Skeletal muscle satellite cell (primary cell): Measurements from ENCODE around the gene GMNN.
"Not testable (repeated sequence)": the region's sequence is repeated elsewhere in the genome, so short reads cannot be mapped to it uniquely, and the experiment has no call there.

ENCODE experiments used
- H3K27me3 ChIP-seq: 2 replicates; pipeline ENCODE4 v1.7.0; 2013; ENCODE audit warnings: low read length; ENCODE audit not compliant: control insufficient read depth, insufficient read depth
- H3K36me3 ChIP-seq: 2 replicates; pipeline ENCODE4 v1.7.0; 2013; ENCODE audit warnings: mild to moderate bottlenecking, control low read depth, low read length; ENCODE audit not compliant: insufficient read depth
- H3K4me1 ChIP-seq: 2 replicates; pipeline ENCODE4 v1.7.0; 2013; ENCODE audit warnings: low read length; ENCODE audit not compliant: control insufficient read depth, insufficient read depth
- H3K4me2 ChIP-seq: 2 replicates; pipeline ENCODE4 v1.7.0; 2013; ENCODE audit warnings: mild to moderate bottlenecking, low read length
- H3K4me3 ChIP-seq: 2 replicates; pipeline ENCODE4 v1.7.0; 2013; ENCODE audit warnings: low read length
- H3K9ac ChIP-seq: 2 replicates; pipeline ENCODE4 v1.7.0; 2013; ENCODE audit warnings: mild to moderate bottlenecking, low read depth, low read length, moderate library complexity
- H3K9me3 ChIP-seq: replicated peaks from 2 replicates; pipeline ENCODE4 v1.7.0; 2013; ENCODE audit warnings: mild to moderate bottlenecking, control low read depth, low read length

The GMNN gene

GRCh38 chr6:24763578-24763977 lies 11.2 kb upstream of the GMNN start:
- no peak overlapping the region for H3K9ac ChIP-seq
- H3K9me3 ChIP-seq, result no peaks in the 10 kb centered on the region
- no peak overlapping the region for H3K4me3 ChIP-seq
- H3K36me3 ChIP-seq, result no peaks in the 10 kb centered on the region
- no peaks in the 10 kb centered on the region for H3K27me3 ChIP-seq
- H3K4me2 ChIP-seq, result no peak overlapping the region
- H3K4me1 ChIP-seq, result no peaks in the 10 kb centered on the region

DNA sequence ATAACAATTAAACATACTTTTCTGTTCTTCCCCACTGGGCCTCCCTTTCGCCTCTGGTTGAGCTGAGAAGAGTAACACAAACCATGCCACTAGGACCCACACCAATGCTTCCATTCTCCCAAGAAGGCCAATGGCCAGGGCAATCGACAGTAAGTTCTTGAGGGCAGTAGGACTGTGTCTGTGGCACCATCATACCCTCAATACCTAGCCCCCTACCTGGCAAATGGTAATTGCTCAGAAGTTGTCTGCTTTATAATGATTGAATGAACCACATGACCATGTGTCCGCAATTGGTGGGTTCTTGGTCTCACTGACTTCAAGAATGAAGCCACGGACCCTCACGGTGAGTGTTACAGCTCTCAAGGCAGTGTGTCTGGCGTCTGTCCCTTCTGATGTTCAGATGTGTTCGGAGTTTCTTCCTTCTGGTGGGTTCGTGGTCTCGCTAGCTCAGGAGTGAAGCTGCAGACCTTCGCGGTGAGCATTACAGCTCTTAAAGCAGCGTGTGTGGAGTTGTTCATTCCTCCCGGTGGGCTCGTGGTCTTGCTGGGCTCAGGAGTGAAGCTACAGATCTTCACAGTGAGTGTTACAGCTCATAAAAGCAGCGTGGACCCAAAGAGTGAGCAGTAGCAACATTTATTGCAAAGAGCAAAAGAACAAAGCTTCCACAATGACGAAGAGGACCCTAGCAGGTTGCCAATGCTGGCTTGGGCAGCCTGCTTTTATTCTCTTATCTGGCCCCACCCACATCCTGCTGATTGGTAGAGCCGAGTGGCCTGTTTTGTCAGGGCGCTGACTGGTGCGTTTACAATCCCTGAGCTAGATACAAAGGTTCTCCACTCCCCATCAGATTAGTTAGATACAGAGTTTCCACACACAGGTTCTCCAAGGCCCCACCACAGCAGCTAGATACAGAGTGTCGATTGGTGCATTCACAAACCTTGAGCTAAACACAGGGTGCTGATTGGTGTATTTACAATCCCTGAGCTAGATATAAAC lies 9.6 kb upstream of the GMNN start:
- H3K4me3 ChIP-seq, H3K36me3 ChIP-seq: not testable (repeated sequence)

GRCh38 chr6:24765968-24766367 lies 8.8 kb upstream of the GMNN start:
- H3K4me3 ChIP-seq, H3K9ac ChIP-seq, H3K36me3 ChIP-seq, H3K27me3 ChIP-seq, H3K4me1 ChIP-seq, H3K9me3 ChIP-seq, H3K4me2 ChIP-seq: not testable (repeated sequence)

More for the DNA sequence above, 9.6 kb upstream of the GMNN start:
- not testable (repeated sequence) for H3K4me1 ChIP-seq, H3K4me2 ChIP-seq, H3K9ac ChIP-seq, H3K27me3 ChIP-seq, H3K9me3 ChIP-seq

GRCh38 chr6:24766680-24767462 lies 7.9 kb upstream of the GMNN start:
- Histone ChIP-seq H3K4me3 (no peak overlapping the region), H3K9me3 (no peaks in the 10 kb centered on the region), H3K9ac (no peak overlapping the region), H3K27me3 (no peaks in the 10 kb centered on the region), H3K4me1 (no peaks in the 10 kb centered on the region), H3K4me2 (peak overlapping the region; percentile 36), H3K36me3 (no peaks in the 10 kb centered on the region)

DNA sequence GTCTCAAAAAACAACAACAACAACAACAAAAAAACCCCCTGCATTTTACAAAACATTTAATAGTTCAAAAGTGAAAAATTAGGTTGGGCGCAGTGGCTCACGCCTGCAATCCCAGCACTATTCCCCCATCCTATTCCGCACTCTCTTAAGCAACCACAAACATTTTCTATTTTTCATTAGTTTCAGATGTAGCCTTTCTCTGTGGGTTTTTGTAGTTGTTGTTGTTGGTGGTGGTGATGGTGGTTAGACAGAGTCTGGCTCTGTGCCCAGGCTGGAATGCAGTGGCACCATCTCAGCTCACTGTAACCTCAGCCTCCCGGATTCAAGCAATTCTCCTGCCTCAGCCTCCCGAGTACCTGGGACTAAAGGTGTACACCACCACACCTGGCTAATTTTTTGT lies 6.4 kb upstream of the GMNN start:
- H3K27me3 ChIP-seq, result no peaks in the 10 kb centered on the region
- H3K36me3 ChIP-seq, result no peaks in the 10 kb centered on the region
- no peak overlapping the region for H3K9ac ChIP-seq
- H3K9me3 ChIP-seq, result no peaks in the 10 kb centered on the region
- no peaks in the 10 kb centered on the region for H3K4me1 ChIP-seq
- H3K4me3 ChIP-seq, result no peak overlapping the region
- H3K4me2 ChIP-seq, result no peak overlapping the region

GRCh38 chr6:24775520-24776058 lies 852 bp downstream of the GMNN start:
- Histone ChIP-seq H3K4me3 (peak overlapping the region; percentile 91), H3K9ac (peak overlapping the region; percentile 88), H3K4me1 (peaks cover 24% of the 10 kb centered on the region), H3K27me3 (no peaks in the 10 kb centered on the region), H3K9me3 (no peaks in the 10 kb centered on the region), H3K4me2 (peak overlapping the region; percentile 86), H3K36me3 (no peaks in the 10 kb centered on the region)

DNA sequence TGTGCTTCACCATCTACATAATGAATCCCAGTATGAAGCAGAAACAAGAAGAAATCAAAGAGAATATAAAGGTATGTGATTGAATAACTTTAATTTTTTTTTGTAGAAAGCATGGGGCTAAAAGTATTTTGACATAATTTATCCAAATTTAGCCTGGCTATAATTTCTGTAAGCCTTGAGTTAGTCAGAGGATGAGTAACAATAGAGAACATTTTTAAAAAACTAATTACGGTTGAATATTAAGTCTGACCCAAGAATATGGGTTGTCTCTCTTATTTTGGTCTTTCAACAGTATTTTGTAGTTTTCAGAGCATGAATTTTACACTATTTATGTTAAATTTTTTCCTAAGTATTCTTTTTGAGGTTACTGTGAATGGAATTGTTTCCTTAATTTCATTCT lies 2.5 kb downstream of the GMNN start:
- Histone ChIP-seq H3K4me3 (peak overlapping the region; percentile 43), H3K4me1 (peaks cover 24% of the 10 kb centered on the region), H3K4me2 (peak overlapping the region; percentile 86), H3K9ac (peak overlapping the region; percentile 88), H3K27me3 (no peaks in the 10 kb centered on the region), H3K36me3 (peaks cover 6% of the 10 kb centered on the region), H3K9me3 (no peaks in the 10 kb centered on the region)

GRCh38 chr6:24778121-24778520 lies 3.4 kb downstream of the GMNN start:
- Histone ChIP-seq H3K27me3 (no peaks in the 10 kb centered on the region), H3K4me3 (no peak overlapping the region), H3K4me2 (no peak overlapping the region), H3K9me3 (no peaks in the 10 kb centered on the region), H3K4me1 (peaks cover 24% of the 10 kb centered on the region), H3K36me3 (peaks cover 13% of the 10 kb centered on the region), H3K9ac (no peak overlapping the region)

GRCh38 chr6:24778878-24779277 lies 4.1 kb downstream of the GMNN start:
- no peaks in the 10 kb centered on the region for H3K27me3 ChIP-seq
- H3K36me3 ChIP-seq, result peaks cover 13% of the 10 kb centered on the region
- H3K4me3 ChIP-seq, result no peak overlapping the region
- H3K9me3 ChIP-seq, result no peaks in the 10 kb centered on the region
- H3K9ac ChIP-seq, result no peak overlapping the region
- no peak overlapping the region for H3K4me2 ChIP-seq
- peaks cover 24% of the 10 kb centered on the region for H3K4me1 ChIP-seq

- H3K4me2 ChIP-seq, result peak overlapping the region; percentile 12
- H3K36me3 ChIP-seq, result peaks cover 18% of the 10 kb centered on the region
- H3K27me3 ChIP-seq, result no peaks in the 10 kb centered on the region
- no peak overlapping the region for H3K9ac ChIP-seq
- peaks cover 21% of the 10 kb centered on the region for H3K4me1 ChIP-seq
- H3K4me3 ChIP-seq, result no peak overlapping the region
- no peaks in the 10 kb centered on the region for H3K9me3 ChIP-seq
Observed at GRCh38 chr6:24779416-24780016, 4.8 kb downstream of the GMNN start.

DNA sequence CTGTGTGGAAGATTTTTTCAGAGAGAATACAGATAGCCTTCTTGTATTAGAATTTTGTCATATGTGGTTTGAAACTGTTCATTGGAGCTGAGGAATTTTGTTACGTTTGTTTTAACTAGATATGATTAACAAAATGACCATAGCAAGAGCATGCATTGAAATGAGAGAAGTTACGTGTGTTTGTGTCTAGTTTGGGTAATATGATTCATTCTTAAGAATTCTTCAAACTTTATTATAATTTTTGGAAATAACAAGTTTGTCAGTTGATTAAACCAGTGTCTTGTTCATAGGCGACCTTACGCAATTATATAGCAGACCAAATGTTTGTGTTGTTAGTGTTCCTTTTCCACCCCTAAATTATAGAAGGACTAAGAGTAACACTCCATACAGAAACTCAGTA lies 5.5 kb downstream of the GMNN start:
- no peak overlapping the region for H3K9ac ChIP-seq
- H3K4me3 ChIP-seq, result no peak overlapping the region

More for the DNA sequence above, 5.5 kb downstream of the GMNN start:
- Histone ChIP-seq H3K27me3 (no peaks in the 10 kb centered on the region), H3K9me3 (no peaks in the 10 kb centered on the region), H3K4me2 (no peak overlapping the region), H3K4me1 (peaks cover 21% of the 10 kb centered on the region), H3K36me3 (peaks cover 22% of the 10 kb centered on the region)
